ENCODE results near the gene KCNG2.

The KCNG2 gene

DNA sequence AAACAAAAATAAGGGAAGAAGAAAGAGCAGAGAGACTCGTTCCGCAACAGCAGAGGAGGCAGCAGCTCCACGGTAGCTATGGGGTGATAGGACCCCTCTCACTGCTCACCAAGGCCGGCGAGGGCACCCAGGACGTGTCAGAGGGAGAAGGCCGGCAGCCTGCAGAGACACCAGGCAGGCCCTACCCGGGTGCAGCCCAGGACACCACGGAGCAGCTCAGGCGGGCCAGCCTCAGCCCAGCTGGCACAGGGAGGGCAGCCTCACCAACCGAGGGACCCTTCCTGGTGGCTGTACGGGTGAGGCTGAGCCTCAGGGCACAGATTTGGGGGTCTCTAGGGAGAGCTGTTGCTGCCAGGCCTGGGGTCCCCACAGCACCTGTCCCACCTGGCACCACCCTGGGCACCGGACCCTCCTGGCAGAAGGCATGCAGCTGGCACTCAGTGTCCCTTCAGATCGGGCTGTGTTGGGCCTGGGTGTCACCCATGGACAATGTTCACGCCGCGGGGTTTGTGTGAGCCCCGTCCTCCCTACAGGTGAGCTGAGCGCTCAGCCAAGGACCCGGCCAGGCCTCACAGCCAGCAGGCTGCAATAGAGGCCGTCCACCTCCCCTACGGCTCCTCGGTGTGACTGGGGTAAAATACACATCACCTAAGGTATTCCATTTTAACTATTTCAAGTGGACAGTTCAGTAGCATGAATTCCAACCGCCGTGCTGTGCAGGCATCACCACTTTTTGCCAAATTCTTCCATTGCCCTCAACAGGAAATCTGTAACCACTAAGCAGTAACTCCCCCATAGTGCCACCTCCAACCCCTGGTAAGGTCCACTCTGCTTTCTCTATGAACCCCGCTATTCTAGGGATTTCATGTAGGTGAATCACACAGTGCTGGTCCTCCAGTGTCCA lies 21.6 kb downstream of the KCNG2 start:
- no peak for DNase-seq

DNA sequence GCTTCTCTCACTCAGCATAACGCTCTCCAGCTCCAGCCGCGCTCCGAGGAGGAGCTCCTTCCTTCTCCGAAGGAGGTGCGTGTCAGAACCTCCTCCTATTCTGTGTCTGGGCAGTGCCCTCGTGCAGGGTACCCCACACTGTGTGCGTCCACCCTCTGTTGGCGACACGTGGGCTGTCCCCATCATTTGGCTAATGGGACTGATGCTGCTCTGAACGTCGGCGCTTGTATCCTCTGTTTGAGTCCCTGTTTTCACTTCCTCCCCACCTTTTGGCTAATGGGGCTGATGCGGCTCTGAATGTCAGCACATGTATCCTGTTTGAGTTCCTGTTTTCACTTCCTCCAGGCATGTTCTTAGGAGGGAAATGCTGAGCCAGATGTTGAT lies 22.2 kb downstream of the KCNG2 start:
- peak in 7 of 14 donors; percentile 7 to 49 (median 23) for DNase-seq

DNA sequence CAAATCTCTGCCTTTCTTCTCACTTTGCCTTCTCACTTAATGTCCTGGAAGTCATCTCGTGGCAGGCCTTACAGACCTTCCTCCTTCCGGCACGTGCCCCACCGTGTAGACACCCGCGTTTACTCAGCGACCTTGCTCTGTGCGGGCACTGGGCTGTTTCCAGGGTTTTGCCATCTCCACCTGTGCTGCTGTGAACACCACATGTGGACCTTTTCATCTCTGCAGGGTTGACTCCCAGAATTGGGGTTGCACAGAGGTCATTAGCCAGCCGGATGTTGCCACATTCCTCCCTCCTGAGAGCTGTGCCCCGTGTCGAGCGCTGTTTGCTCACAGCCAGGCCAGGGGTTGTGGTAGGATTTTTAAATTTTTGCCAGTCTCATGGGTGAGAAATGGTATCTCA lies 25.4 kb downstream of the KCNG2 start:
- no peak for DNase-seq

DNA sequence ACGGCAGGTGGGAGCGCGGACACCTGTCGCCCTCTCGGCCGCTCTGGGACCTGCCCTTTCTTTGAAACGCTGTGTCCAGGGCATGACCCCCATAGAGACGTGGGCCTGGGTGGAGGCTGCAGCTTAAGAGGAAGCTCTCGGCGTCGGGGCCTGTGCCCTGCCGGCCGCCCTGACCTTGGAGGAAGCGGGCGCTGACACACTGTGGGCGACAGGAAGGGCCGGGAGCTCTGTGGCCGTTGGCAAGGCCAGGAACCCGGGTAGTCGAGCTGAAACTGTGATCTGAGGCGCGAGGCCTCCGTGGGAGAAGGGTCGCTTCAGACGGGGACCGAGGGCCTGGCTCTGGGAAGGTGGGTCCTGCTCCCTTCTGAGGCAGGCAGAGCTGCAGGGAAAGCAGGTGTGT lies 28.2 kb downstream of the KCNG2 start:
- DNase-seq = peak in 1 of 14 donors; percentile 16

DNA sequence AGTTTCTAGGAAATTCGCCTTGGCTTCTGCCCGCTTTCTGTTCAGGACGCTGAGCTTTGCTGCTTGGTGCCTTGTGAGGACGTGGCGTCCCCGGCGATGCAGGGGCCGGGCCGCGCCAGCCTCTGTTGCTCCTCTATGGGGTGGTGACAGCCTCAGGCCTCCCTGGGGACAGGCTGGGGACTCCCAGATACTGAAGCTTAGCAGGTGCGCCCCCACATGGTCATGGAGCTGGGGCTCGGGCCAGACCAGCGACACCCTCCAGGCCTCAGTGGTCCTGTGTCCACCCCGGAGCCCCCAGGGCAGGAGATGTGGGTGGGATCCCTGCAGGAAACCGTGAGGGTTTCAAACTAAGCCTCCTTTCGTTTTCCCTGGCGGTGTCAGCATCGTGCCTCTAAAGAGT lies 29.2 kb downstream of the KCNG2 start:
- DNase-seq = no peak

DNA sequence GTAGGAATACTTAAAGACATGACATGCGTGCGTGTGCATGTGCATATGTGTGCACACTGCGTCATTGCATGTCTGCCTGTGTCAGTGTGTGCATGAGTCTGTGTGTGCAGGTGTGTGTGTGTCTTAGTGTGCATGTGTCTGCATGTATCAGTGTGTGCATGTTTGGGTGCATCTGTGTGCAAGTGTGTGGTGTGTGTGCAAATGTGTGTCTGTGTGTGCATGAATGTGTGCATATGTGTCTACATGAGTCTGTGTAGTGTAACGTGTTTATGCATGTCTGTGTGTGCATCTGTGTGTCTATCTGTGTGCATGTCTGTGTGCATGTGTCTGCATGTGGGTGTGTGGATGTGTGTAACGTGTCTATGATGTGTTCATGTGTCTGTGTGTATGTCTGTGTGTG lies 30.5 kb downstream of the KCNG2 start:
- no peak for DNase-seq

DNA sequence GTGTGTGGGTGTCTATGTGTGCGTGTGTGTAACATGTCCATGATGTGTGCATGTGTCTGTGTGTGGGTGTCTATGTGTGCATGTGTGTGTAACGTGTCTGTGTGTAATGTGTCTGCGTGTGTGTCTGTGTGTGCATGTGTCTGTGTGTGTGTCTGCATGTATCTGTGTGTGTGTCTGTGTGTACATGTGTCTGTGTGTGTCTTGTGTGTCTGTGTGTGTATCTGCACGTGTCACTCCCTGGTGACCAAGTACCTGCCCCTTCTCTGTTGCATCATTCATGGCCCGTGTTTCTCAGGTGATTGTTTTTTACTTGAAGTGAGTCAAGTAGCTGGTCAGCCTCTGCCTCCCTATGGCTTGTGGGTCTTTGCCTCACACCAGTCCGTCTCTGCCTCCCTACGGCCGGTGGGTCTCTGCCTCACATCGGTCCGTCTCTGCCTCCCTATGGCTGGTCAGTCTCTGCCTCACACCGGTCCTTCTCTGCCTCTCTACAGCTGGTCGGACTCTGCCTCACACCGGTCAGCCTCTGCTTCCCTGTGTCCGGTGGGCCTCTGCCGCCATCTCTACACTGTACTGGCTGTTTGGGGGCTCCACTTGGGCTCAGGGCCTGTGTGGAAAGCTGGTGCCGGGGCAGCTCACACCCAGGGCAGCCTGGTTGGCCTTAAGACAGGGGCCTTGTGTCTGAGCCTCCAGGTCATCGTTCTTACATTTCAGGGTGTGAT lies 31.6 kb downstream of the KCNG2 start:
- DNase-seq = no peak

DNA sequence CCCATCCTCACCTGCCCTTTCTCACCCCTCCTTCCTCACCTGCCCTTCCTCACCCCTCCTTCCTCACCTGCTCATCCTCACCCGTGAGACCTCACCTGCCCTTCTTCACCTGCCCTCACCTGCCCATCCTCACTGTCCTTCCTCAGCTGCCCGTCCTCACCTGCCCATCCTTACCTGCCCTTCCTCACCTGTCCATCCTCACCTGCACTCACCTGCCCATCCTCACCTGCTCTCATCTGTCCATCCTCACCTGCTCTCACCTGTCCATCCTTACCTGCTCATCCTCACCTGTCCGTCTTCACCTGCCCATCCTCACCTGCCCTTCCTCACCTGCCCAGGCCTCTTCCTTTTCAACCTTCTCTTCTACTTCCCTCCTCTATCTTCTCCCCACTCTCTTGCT lies 34.4 kb downstream of the KCNG2 start:
- no peak for DNase-seq

DNA sequence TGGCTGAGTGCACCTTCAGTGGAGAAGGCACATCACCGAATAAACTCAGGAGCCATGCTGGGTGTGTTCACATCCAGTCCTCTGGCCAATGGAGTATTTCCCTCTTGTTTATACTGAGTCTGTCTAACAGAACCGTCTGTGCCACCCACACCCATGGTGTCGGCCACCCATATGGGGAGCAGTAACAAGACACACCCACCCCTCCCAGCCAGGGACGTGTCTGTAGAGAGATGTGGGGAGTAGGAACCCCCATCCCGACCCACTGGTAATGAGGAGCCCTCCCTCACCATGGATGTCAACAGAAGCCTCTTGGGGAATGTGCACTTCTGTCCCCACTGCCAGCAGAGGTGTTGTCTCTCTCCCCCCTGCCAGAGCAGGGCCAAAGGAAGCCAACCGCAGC lies 37.1 kb downstream of the KCNG2 start:
- no peak for DNase-seq

DNA sequence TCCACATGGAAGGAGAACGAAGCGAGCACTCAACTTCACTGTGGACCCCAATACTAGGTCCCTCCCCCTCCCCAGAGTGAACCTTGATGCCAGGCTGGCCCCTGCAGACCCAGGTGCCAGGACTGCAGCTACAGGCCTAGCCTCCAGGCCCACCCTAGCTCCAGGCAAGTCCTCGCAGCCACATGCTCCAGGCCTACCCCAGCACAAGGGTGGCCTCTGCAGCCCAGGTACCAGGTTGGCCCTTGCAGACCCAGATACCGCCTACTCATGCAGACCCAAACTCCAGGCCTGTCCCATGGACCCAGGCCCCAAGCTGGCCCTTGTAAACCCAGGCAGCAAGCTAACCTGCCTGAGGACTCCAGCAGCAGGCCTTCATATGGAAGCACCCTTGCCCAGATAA lies 44.2 kb downstream of the KCNG2 start:
- no peak for DNase-seq

DNA sequence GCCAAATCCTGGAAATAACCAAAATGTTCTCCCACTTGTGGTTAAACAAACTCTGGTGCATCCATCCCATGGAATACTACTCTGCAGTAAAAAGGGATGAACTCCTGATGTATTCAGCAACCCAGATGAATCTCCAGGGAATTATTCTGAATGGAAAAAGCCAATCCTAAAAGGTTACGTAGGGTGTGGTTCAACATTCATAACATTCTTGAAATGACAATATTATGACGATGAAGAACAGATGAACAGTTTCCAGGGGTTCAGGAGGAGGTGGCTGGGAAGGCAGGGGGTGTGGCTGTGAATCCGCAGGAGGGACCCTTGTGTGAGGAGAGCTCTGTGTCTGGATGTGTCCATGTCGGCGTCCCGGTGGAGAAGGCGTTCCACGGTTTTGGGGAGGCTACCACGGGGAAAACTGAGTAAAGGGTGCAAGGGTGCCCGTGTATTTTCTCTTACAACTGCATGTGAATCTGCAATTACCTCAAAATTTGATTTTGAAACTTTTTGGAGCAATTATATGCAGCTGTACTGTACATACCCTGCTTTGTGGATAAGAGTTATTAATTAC lies 47.3 kb downstream of the KCNG2 start:
- DNase-seq = no peak

DNA sequence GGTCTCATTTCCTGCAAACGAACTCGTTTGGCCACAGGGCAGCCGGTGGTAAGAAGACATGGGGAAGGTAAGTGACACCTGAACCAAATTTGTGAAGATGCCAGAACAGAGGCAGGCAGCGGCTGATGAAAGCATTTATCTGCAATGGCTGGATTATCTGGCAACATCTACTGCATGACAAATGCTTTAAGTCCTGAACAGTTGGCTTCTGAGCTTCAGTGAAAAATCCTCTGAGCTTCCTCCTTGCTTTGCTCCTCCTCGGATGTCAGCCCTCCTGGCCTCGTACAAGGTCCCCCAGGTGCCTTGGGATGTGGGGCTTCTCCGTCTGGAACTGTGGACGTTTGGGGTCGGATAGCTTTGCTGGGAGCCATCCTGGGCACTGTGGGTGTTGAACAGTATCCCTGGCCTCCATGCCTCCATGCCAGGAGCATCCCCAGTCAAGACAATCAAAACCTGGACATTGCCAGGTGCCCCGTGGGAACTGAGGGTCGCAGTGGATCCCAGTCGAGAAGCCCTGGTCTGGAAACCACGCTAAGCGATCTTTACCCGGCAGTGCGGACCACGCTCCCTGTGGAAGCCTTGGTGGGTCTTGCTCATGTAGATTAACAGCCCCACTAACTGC lies 49.3 kb downstream of the KCNG2 start:
- no peak for DNase-seq

DNA sequence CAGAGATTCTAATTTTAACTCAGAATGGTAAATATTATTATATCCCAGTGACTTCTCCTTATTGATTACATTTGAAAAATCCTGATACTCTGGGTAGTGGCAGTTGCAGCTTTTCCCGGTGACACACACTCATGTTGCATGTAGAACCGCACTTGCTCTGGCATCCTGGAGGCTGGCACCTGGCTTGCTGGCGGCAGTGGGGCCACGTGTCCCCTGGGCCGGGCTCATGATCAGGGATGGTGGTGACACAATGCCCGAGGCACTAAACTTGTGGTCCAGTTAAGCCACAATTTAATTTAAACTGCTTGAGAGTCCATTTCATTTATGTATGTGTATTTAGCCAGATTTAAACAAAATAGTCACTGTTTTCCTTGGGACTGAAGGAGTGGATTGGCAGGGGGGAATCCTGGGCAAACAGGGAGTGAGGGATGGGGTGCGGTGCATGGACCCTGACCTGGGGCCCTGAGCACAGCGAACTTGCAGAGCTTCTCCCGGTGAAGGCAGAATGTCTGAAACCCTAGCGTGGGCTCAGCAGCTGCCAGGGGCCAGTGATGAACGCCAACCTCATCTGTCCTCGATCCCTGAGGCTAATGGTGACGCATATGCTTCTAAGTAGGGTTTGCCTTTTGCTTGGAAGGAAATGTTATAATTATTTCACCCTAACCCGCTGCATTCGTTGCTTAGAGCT lies 50.0 kb downstream of the KCNG2 start:
- no peak for DNase-seq

DNA sequence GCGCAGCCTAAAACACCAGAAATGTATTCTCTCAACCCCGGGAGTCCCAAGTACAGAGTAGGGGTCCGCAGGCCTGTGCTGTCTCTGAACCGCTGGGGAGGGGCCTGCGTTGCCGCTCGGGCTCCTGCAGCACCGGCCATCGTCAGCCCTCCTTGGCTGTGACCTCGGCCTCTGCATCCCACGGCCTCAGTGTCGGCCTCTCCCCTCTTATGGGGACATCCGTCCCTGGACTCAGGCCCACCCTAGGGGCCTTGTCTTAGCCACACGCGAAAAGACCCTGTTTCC lies 50.5 kb downstream of the KCNG2 start:
- no peak for DNase-seq

DNA sequence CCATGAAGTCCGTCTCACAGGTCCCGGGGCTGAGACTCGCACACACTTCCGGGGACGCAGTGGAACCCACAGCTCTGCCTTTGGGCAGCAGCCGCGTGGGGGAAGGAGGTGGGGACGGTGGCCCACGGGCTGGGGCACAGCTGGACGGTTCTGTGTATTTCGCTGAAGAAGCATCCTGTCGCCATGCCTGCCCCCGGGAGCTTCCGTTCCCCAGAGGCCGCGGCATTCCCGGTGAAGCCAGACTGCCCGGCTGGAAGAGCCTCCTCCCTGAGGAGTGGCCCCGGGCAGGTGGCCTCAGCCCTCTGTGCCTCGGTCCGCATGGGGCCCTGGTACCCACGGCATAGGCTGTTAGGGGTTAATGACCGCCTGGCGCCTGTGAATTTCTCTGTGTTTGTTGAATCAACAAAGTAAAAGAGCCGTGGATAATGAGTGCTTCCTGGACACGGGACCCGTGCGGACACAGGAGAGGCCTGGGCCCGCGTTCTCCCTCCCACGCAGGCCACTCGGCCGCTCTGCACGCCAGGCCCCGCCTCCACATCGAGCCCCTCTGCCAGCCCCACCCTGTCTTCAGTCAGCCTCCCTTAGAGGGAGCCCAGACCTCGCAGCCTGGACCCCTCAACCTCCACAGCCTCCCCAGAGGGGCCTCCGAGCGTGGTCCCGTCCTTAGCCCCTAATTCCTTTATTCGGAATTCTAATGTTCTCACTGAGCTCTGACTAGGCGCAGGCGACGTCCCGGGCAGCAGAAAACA lies 51.0 kb downstream of the KCNG2 start:
- DNase-seq = no peak

DNA sequence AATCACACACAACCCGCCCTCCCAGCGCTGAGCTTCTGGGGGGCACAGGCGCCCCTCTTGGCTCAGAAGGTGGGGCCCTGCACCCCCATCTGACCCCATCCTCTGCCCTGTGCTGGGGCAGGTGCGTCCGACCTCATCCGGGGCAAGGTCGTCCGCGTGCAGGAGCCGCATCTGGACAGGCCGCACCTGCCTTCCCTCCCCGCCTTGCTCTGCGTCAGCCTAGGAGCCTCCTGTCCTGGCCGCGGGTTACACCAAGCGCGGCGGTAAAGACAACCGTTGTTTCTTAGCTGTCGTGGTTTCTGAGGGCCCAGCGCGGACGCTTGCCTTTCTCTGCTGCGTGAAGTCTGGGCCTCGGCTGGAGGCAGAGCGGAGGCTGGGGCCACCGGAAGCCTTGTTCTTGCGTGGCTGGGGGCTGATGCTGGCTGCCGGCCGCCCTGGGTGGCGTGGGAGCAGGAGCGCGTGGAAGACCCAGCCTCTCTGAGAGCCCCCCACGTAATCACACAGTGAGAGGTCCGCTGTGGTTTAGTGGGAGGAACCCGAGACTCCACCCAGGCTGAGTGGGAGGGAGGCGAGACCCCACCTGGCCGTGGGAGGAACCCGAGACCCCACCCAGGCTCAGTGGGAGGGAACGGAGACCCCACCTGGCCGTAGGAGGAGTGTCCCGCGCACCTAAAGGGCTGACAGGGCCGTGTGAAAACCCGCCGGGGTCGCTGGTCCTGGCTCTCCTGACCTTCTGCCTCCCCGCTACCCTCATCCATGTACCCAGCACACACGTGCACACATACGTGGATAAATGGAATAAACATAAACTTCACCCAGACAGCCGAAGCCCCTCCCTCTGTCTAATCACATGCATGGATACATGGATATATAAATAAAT lies 51.8 kb downstream of the KCNG2 start:
- DNase-seq = no peak

DNA sequence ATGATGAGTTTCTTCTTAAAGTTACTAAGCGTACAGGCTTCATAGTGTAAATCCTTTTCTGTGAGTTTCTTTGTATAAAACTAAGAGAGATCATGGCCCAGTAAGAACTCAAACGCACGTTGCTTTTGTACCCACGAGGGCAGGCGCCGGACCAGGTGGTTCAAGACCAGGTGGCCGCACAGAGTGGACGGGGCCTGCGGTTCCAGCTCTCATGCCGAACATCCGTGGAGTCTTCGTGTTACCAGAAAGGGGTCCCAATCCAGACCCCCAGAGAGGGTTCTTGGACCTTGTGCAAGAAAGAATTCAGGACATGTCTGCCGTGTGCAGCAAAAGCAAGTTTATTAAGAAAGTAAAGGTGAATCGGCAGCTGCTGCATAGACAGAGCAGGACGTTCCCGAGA lies 53.0 kb downstream of the KCNG2 start:
- DNase-seq = no peak

DNA sequence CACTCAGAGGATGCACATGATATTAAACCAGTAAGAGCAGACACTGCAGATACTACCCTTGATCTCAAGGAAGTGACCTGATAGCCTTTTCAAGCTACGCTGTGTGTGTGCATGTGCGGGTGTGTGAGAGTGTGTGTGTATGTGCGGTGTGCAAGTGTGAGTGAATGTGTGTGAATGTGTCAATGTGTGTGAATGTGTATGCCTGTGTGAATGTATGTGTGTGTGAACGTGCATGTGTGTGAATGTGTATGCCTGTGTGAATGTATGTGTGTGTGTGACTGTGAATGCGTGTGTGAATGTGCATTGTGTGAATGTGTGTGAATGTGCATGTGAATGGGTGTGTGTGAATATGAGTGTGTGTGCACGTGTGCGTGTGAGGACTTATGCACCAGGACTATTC lies 53.8 kb downstream of the KCNG2 start:
- no peak for DNase-seq

DNA sequence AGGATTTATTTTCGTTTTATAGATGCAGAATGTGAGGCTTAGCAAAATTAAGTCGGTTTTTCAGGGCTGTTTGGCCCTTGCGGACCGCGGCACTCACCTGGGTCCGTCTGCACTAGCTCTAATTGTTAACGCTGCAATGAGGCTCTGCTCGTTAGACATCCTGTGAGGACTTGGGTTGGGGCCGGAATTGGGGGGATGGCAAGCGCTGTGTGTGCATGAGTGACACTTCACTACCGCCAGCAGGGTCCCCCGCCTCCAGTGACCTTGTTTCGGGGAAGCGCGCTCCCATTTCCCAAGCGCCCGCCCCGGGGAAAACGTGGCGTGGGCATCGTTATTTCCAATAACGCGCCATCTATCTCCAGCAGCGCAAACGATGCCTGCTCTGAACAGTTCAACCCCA lies 54.2 kb downstream of the KCNG2 start:
- DNase-seq = no peak

DNA sequence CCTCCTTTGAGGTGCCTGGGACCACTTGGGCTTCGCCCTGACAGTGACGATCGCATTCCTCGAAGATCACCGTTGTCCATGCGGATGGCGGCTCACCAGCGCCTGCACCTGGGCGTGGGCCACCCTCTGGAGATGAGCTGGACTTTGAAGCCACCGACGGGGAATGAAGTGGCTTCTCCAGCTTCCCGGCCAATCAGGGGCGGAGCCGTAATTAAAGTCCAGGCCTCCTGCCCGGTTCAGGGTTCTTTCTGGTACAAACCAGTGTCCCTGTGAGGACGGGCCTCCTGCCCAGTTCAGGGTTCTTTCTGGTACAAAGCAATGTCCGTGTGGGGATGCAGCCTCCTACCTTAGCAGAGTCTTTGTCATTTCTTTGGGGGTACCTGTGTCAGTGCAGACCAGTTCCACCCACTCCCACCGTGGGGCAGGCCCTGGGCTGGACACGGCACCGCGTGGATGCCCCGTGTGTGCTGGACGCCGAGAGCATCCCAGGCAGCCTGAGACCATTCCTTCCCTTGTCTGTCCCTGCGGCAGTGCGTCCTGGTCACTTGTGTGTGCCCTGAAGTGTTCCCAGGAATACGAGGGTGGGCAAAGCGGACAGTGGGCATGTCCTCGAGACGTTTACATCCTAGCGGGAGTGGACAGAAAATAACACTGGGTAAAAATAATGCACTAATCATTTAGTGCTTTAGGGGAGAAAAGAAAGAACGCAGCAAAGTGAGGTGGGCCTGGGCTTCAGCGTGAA lies 55.0 kb downstream of the KCNG2 start:
- no peak for DNase-seq
